ENCODE results near the gene NPEPPS. TPM values are rescaled to one million over a fixed set of nuclear protein-coding genes. Genes with fewer than 3 reads are reported as not detected.

Gene NPEPPS
- polyA plus RNA-seq, 1 of the 3 experiments (the other 2 are of a cell fraction), result 73.2 TPM

DNA sequence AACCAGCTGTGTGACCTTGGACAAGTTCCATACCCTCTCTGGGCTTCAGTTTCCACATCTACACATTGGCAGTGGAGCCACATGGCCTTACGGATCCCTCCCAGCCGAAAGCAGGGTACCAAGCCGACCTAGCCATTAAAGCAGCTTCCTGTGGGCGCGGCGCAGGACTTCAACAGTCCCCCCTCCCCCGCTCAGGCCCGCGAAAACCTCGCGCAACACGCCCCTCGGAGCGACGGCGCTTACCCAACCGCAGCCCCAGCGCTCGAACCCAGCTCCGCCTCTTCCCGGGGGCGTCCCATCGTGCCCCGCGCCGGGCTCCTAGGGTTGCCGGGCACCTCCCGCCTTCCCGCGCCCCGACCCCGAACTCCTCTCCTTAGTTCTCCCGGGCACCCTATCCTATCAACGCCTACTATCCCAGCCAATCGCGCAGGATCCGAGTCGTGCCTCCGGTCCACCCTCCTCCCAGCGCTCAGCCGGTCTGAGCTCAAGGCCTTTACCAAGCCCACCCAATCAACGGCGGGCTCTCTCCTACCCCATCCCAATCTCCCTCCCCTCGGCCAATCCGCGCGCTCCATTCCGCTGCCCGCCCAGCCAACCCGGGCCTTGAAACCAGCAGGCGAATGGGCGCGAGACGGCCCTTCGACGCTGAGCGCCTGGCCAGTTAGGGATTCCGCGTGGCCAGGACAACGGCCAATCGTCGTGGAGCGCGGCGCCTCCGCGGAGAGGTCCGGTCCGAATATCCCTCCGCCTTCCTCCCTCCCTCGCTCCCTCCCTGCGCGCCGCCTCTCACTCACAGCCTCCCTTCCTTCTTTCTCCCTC is 118.5 kb downstream of the NPEPPS start, which contains the start of gene KPNB1 (continued):
- TF ChIP-seq, protein P1, sequence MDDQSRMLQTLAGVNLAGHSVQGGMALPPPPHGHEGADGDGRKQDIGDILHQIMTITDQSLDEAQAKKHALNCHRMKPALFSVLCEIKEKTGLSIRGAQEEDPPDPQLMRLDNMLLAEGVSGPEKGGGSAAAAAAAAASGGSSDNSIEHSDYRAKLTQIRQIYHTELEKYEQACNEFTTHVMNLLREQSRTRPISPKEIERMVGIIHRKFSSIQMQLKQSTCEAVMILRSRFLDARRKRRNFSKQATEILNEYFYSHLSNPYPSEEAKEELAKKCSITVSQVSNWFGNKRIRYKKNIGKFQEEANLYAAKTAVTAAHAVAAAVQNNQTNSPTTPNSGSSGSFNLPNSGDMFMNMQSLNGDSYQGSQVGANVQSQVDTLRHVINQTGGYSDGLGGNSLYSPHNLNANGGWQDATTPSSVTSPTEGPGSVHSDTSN (IDR thresholded peaks at IDR 0.05), result peak; percentile 91
- no peak for TF ChIP-seq SMC3 (IDR thresholded peaks at IDR 0.05; ENCODE audit: low read depth, low read length)
- peak; percentile 52 for TF ChIP-seq NRF1 (IDR thresholded peaks at IDR 0.05; ENCODE audit: low read depth, low read length)
- TF ChIP-seq, protein P2, sequence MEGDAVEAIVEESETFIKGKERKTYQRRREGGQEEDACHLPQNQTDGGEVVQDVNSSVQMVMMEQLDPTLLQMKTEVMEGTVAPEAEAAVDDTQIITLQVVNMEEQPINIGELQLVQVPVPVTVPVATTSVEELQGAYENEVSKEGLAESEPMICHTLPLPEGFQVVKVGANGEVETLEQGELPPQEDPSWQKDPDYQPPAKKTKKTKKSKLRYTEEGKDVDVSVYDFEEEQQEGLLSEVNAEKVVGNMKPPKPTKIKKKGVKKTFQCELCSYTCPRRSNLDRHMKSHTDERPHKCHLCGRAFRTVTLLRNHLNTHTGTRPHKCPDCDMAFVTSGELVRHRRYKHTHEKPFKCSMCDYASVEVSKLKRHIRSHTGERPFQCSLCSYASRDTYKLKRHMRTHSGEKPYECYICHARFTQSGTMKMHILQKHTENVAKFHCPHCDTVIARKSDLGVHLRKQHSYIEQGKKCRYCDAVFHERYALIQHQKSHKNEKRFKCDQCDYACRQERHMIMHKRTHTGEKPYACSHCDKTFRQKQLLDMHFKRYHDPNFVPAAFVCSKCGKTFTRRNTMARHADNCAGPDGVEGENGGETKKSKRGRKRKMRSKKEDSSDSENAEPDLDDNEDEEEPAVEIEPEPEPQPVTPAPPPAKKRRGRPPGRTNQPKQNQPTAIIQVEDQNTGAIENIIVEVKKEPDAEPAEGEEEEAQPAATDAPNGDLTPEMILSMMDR (IDR thresholded peaks at IDR 0.05), result no peak
- TF ChIP-seq SIN3A (IDR thresholded peaks at IDR 0.05; ENCODE audit: borderline replicate concordance, low read depth, low read length), result peak; percentile 97
- TF ChIP-seq, protein P3, sequence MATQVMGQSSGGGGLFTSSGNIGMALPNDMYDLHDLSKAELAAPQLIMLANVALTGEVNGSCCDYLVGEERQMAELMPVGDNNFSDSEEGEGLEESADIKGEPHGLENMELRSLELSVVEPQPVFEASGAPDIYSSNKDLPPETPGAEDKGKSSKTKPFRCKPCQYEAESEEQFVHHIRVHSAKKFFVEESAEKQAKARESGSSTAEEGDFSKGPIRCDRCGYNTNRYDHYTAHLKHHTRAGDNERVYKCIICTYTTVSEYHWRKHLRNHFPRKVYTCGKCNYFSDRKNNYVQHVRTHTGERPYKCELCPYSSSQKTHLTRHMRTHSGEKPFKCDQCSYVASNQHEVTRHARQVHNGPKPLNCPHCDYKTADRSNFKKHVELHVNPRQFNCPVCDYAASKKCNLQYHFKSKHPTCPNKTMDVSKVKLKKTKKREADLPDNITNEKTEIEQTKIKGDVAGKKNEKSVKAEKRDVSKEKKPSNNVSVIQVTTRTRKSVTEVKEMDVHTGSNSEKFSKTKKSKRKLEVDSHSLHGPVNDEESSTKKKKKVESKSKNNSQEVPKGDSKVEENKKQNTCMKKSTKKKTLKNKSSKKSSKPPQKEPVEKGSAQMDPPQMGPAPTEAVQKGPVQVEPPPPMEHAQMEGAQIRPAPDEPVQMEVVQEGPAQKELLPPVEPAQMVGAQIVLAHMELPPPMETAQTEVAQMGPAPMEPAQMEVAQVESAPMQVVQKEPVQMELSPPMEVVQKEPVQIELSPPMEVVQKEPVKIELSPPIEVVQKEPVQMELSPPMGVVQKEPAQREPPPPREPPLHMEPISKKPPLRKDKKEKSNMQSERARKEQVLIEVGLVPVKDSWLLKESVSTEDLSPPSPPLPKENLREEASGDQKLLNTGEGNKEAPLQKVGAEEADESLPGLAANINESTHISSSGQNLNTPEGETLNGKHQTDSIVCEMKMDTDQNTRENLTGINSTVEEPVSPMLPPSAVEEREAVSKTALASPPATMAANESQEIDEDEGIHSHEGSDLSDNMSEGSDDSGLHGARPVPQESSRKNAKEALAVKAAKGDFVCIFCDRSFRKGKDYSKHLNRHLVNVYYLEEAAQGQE (IDR thresholded peaks at IDR 0.05; ENCODE audit: low read depth, low read length), result peak; percentile 66; the same call in 1 of the 2 replicates
- TF ChIP-seq GABPA (IDR thresholded peaks at IDR 0.05; ENCODE audit: low read depth), result peak; percentile 67
- TF ChIP-seq CHD2 (IDR thresholded peaks at IDR 0.05; ENCODE audit: low read length, partially characterized antibody), result peak; percentile 98
- no peak; the same call in 1 of the 2 replicates for TF ChIP-seq JUND (IDR thresholded peaks at IDR 0.05)
- TF ChIP-seq RXRA (IDR thresholded peaks at IDR 0.05; ENCODE audit: borderline replicate concordance, low read depth), result no peak; the same call in 1 of the 2 replicates
- TF ChIP-seq MEF2A (IDR thresholded peaks at IDR 0.05; ENCODE audit: borderline replicate concordance, low read depth), result no peak
- TF ChIP-seq POLR2AphosphoS5 (IDR thresholded peaks at IDR 0.05; ENCODE audit: low read depth, low read length), result peak; percentile 71
- TF ChIP-seq FOXJ3 (CRISPR knock-in tag; IDR thresholded peaks at IDR 0.05), result peak; percentile 61; the same call in 1 of the 2 replicates
- no peak for TF ChIP-seq RAD21 (IDR thresholded peaks at IDR 0.05; ENCODE audit: low read length)
- TF ChIP-seq, protein P4, sequence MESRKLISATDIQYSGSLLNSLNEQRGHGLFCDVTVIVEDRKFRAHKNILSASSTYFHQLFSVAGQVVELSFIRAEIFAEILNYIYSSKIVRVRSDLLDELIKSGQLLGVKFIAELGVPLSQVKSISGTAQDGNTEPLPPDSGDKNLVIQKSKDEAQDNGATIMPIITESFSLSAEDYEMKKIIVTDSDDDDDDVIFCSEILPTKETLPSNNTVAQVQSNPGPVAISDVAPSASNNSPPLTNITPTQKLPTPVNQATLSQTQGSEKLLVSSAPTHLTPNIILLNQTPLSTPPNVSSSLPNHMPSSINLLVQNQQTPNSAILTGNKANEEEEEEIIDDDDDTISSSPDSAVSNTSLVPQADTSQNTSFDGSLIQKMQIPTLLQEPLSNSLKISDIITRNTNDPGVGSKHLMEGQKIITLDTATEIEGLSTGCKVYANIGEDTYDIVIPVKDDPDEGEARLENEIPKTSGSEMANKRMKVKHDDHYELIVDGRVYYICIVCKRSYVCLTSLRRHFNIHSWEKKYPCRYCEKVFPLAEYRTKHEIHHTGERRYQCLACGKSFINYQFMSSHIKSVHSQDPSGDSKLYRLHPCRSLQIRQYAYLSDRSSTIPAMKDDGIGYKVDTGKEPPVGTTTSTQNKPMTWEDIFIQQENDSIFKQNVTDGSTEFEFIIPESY (IDR thresholded peaks at IDR 0.05; ENCODE audit: borderline replicate concordance, low read depth), result no peak; the same call in 1 of the 2 replicates
- peak; percentile 85 for TF ChIP-seq ELF1 (IDR thresholded peaks at IDR 0.05)
- no peak for TF ChIP-seq FOXM1 (IDR thresholded peaks at IDR 0.05; ENCODE audit: low read depth)
- peak; percentile 7 to 30; a peak in 2 of 4 replicates for TF ChIP-seq EP300 (IDR thresholded peaks at IDR 0.05; ENCODE audit: borderline replicate concordance in 1 of 2, low read depth in 1 of 2, low read length in 1 of 2)

Measured in SK-N-SH (cell line).